ENCODE results near the gene SUMF1.

Gene SUMF1

GRCh38 chr3:4375911-4376310, 91.2 kb downstream of the SUMF1 start:
- no peak for DNase-seq

DNA sequence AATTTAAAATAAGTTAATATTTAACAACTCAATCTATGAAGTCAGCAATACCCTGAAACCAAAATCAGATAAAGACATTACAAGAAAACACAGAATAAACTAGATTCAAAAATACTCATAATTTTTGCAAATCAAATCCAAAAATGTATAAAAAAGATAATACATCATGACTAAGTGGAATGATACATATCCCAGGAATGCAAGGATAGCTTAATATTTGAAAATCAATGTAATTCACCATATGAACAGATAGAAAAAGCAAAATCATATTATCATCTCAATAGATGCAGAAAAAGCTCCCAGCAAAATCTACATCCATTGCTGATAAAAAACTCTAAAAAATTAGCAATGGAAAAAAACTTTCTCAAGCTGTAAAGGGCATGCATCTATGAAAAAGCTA, 93.4 kb downstream of the SUMF1 start:
- DNase-seq = no peak

- DNase-seq = no peak
Observed at GRCh38 chr3:4362523-4362922, 104.5 kb downstream of the SUMF1 start.

- DNase-seq = no peak
Observed at GRCh38 chr3:4360817-4361216, 106.3 kb downstream of the SUMF1 start.

GRCh38 chr3:4359805-4360502, 107.1 kb downstream of the SUMF1 start:
- no peak for DNase-seq

- DNase-seq = no peak
Observed at GRCh38 chr3:4358273-4358672, 108.8 kb downstream of the SUMF1 start.

DNA sequence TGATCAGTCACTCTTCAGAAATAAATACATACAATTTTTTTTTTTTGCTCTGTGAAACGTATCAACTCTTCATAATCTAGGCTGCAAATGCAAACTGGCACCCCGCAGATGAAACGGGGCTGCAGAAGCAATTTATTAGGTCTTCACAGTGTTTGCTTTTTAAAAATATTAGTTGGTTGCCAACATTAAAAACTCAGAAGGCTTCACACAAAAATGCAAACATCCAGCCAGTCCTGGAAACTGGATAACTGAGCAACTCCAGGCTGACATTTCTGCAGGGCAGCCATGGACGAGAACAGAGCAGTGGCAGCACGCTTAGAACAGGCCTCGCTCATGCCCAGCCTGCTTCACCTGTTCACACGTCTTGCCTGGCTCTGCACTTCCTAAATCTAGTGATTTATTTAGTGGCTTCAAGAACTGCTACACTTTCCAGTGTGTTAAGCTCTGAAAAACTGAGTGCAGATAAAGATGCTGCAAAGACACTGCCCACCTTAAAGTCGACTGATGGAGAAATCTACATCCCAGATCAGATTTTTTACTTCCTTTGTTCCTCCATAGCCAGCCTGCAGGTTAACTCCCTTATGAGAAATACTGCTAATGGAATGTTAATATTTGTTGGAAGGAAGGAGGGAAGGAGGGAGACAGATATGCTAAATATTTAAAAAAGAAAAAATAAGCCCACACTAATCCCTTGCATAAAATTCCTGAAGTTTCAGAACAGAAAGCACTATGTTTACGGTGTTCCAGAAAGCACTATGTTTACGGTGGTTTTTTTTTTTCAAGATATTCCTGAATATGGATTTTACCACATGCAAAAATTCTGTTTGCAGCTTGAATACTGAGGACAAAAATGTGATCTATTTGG, 110.3 kb downstream of the SUMF1 start:
- DNase-seq = no peak

DNA sequence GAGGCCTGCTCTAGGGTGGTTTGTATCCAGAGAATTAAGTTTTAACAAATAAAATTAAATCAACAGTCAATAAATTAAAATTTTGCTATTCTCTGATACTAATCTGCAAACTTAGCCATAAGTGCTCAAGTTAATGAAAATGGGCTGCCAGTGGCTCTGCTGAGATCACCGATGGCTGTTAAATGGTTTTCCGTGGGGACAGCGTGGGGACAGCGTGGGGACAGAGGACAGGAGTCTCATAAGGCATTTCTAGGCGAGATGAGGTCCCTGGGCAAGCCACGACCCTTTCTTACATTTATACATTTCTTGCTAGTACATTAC, 110.9 kb downstream of the SUMF1 start:
- DNase-seq = no peak

DNA sequence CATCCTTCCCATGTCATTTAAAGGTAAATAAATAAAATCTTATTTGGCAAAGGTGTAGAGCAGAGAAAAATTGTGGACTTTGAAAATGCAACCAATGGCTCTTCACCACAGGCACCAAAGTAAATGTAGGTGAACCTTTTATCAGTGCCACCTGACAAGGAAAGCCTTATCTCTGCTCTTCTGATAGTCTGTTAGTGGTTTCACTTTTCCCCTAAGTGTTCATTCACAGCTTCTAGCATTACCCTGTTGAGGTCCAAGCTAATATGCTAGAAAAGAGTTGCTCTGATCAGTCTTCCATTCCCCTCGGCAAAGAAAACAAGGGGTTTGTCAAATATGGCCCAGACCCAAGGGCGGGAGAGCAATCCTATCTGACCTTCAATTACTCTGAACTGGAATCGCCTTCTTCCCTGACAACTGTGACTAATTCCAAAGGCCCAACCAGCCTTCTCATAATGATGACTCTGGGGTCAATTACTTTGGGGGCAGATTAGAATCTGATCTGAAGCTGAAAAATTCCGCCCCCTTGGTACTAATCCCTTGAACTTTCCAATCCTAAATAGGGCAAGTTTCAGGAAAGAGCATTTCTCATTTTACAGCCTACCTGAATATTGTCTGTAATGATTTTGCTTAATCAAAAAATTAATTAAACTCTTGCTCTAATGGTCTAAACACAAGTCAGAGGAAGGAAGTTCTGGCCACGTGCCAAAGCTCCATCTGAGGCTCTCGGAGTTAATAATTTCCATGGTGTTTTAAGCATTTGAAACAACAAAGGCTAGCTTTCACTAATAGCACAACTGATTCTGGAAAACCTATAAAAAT, 111.5 kb downstream of the SUMF1 start:
- DNase-seq = no peak

GRCh38 chr3:4351872-4352271, 115.2 kb downstream of the SUMF1 start:
- DNase-seq = no peak

DNA sequence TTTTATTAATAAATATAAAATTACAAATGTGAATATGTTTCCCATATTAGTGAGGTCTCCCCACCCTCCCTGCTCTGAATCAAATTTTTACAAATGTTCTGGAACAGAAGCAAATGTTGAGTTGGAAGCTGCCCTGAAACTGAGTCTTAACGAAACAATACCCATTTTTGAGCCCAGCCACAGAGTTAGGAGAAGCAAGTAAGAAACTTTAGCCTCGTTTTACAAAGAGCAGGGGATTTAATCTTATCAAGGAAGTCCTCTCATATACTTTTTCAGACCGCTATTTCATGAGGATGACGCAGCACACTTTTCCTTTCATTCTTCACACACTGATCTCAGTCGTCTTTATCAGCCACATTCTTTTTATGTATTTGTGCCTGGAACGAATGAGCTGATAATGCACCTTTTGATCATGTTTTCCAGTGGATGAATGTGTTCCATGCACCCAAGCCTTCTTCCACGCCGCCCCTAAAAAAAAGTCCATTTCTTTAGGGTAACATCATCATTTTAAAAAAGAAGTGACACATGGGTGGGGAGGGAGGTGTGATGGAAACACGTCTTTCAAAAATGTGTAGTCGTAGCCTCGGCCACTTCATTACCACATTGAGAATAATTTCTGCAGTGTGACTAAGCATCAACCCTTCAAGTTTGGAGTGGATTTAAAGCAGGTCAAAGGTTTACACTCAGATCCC, 115.8 kb downstream of the SUMF1 start:
- DNase-seq = no peak

DNA sequence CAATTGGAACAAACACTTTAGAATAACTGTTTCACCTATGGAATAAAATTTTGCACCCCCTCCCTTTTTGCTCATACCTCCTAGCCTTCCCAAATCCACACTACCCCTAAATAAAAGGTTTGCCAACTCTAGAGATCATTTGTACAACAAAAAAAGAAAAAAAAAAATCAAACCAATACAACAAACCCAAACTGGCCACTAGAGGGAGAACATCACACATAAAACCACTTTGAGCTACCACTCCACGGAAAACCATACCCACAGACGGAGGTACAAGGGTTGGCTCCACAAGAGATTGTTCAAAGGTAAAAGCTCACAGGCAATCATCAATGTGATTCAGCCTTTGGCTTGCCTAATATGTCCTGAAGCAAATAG, 116.3 kb downstream of the SUMF1 start:
- no peak for DNase-seq

DNA sequence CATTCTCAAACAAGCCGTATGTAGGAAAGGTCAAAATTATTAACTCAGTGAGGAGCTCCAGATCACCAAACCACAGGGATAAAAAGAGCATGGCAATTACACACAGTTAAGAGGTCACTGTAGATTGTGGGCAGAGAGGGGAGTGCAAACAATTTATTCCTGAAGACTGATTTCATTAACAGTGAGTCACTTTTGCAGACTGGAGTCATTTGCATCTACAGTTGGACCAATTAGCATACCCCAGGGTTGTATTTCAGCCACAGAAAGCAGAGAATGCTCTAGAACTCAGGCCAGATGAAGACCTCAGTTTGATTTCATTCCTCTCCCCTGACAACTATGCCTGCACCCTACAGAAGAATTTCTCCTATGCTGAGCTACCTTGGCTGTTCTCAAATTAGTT, 123.8 kb downstream of the SUMF1 start:
- DNase-seq = no peak

DNA sequence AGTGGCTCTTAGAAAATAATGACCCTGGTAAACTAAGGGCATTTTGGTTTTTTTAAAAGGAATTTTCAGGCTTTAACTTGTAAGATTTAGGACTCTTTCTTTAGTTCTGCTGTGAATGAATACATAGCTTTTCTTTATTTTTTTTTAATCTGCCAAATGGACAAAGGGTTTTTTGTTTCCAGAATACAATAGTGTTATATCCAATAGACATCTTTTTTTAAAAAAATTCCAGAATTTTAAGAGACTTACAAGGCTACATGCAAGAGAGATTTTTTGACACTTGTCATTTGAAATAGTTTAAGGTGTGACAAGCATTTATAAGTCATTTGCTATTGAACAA, 125.8 kb downstream of the SUMF1 start:
- no peak for DNase-seq

GRCh38 chr3:4340411-4341335, 126.4 kb downstream of the SUMF1 start:
- DNase-seq = no peak

DNA sequence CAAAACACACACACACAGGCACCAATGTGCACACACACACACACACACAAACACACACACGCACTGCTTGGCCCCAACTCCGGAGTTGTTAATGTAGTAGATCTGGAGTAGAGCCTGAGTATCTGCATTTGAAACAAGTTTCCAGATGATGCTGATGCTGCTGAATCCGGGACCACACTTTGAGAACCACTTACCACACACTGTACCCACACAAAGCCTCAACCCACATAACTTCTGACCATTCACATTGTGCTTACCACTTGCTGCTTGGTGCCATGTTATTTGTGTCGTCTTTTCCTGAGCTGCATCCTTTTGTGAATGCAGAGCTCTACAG, 127.0 kb downstream of the SUMF1 start:
- DNase-seq = no peak

DNA sequence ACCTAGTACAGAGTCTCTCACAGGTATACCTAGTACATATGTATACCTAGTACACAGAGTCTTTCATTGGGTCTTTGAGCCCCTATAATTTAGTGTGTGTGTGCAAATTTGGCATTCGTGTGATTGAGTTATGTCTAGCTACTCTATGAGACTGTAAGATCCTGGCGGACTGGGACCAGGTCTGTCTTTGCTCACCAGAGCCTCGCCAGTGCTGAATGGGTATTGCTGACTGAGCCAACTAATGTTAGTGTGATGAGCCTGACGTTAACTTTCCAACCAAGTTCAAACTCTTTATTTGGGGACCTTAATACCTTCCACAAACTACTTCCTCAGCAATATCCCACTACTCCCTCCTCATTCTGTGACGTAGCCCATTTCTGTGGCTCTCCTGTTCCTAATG, 128.3 kb downstream of the SUMF1 start:
- no peak for DNase-seq

- DNase-seq = no peak
Observed at GRCh38 chr3:4336850-4337546, 130.1 kb downstream of the SUMF1 start.

- no peak for DNase-seq
Observed at GRCh38 chr3:4335840-4336562, 131.1 kb downstream of the SUMF1 start.

- DNase-seq = no peak
Observed at GRCh38 chr3:4334548-4334947, 132.5 kb downstream of the SUMF1 start.

DNA sequence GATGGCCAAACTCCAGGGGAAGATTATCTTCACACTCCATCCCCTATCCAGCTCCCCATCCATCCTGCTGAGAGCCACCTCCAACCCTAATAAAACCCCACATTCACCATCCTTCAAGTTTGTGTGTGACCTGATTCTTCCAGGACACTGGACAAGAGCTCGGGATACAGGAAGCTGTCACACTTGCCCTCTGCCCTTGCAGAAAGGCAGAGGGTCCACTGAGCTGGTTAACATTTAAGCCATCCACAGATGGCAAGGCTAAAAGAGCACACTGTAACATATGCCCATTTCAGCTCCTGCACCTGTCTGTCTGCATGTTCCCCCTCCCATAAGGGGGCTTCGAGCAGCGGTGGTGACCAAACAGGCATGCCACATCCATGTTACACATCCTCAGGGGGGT, 134.1 kb downstream of the SUMF1 start:
- DNase-seq = no peak

Data from activated CD4-positive, CD25-positive, alpha-beta regulatory T cell treated with anti-CD3 and anti-CD28 coated beads, Interleukin-2, amount 50 U/mL, for 72 hours (primary cell).